K562 (cell line): Measurements from ENCODE around the gene DHX40. TPM values are rescaled to one million over a fixed set of nuclear protein-coding genes. Genes with fewer than 3 reads are reported as not detected.

Source experiments
- ATAC-seq: fragments of 200-7000 bp; cut with Tn5 transposase; 3 replicates; pipeline ENCODE4 v1.9.1; 2020; ENCODE audit warnings: moderate library complexity
- BruUV-seq: library from RNA; stranded (reverse); fragments of 400-500 nt; replicated peaks from 2 replicates; lab custom pipeline; 2021; lab: Mats Ljungman, UMichigan
- CTCF ChIA-PET: fragments of 300-600 bp; formaldehyde crosslinking; extraction: SDS; loops from one replicate; lab custom pipeline; 2021; ENCODE audit warnings: low intra/inter-chr PET ratio; lab: Yijun Ruan, JAX
- POLR2A ChIA-PET: fragments of 300-600, 350-650 bp; sonication (Branson Sonifier 250); formaldehyde crosslinking; extraction: SDS; loops from one replicate; lab custom pipeline; 2021; ENCODE audit warnings: antibody characterized with exemption, inconsistent platforms; lab: Yijun Ruan, JAX
- DNase-seq, 4 experiments: peaks; one replicate each; pipeline versions ENCODE4 v3.0.0 to v3.0.0-alpha.2; 2011 to 2018; ENCODE audit warnings: low spot score in 3 of 4, mixed read lengths in 3 of 4; ENCODE audit errors: extremely low read depth in 1 of 4
- FAIRE-seq: peaks from 2 replicates; lab custom pipeline; 2011; peaks lifted over from hg19 to GRCh38; lab: Jason Lieb, UNC
- H2AFZ ChIP-seq: 2 replicates; pipeline ENCODE4 v1.6.0; 2011; ENCODE audit warnings: low read depth, low read length, control low read depth, inconsistent platforms
- H3K27ac ChIP-seq: fragments of 200-600 bp; 3 replicates; pipeline ENCODE4 v1.8.0; 2011; ENCODE audit warnings: low read depth, mild to moderate bottlenecking, control low read depth, inconsistent platforms, low read length, moderate library complexity, mixed read lengths; ENCODE audit errors: extremely low read depth
- H3K27me3 ChIP-seq, 2 experiments: fragments of 300-600 bp in 1 of 2; 2 replicates in 1 of 2; 3 replicates in 1 of 2; pipeline versions ENCODE4 v1.6.0 to v1.8.0; 2011; ENCODE audit warnings: inconsistent platforms in 2 of 2, low read length in 2 of 2, mild to moderate bottlenecking in 1 of 2, mixed read lengths in 1 of 2, moderate library complexity in 1 of 2; ENCODE audit not compliant: control insufficient read depth in 2 of 2, insufficient read depth in 2 of 2
- H3K36me3 ChIP-seq: fragments of 300-600 bp; 3 replicates; pipeline ENCODE4 v1.8.0; 2011; ENCODE audit warnings: mild to moderate bottlenecking, low read length, inconsistent platforms; ENCODE audit not compliant: control insufficient read depth, insufficient read depth
- H3K4me1 ChIP-seq, 2 experiments: fragments of 200-600 bp in 1 of 2; replicated peaks in 1 of 2; 2 replicates in 1 of 2; 3 replicates in 1 of 2; pipeline versions ENCODE4 v1.5.1 to v1.8.0; 2011; ENCODE audit warnings: inconsistent platforms in 2 of 2, low read length in 2 of 2, mild to moderate bottlenecking in 1 of 2, mixed read lengths in 1 of 2, moderate library complexity in 1 of 2; ENCODE audit not compliant: control insufficient read depth in 2 of 2, insufficient read depth in 2 of 2
- H3K4me2 ChIP-seq: 2 replicates; pipeline ENCODE4 v1.6.1; 2011; ENCODE audit warnings: low read length, control low read depth, inconsistent platforms, mixed read lengths; ENCODE audit not compliant: insufficient read depth
- H3K4me3 ChIP-seq: fragments of 200-600 bp; sonication (generic), shearing (Covaris generic); 2 replicates; pipeline ENCODE4 v1.5.1; 2016; ENCODE audit warnings: control low read depth, inconsistent platforms
- H3K79me2 ChIP-seq: fragments of 200-600 bp; 3 replicates; pipeline ENCODE4 v1.8.0; 2011; ENCODE audit warnings: low read length, inconsistent platforms; ENCODE audit not compliant: control insufficient read depth, insufficient read depth
- H3K9ac ChIP-seq, 2 experiments: 2 replicates each; pipeline versions ENCODE4 v1.6.0 to v1.6.1; 2011; ENCODE audit warnings: low read depth in 2 of 2, low read length in 2 of 2, control low read depth in 1 of 2, inconsistent platforms in 1 of 2, mild to moderate bottlenecking in 1 of 2, mixed read lengths in 1 of 2; ENCODE audit not compliant: insufficient read depth in 1 of 2
- H3K9me1 ChIP-seq: one replicate; pipeline ENCODE4 v1.6.0; 2011; ENCODE audit warnings: inconsistent platforms, mild to moderate bottlenecking, low read length, moderate library complexity; ENCODE audit not compliant: control insufficient read depth, insufficient read depth
- H3K9me3 ChIP-seq: replicated peaks from 2 replicates; pipeline ENCODE4 v1.5.1; 2011; ENCODE audit warnings: low read depth, low read length, inconsistent platforms; ENCODE audit not compliant: control insufficient read depth, insufficient read depth
- H4K20me1 ChIP-seq: replicated peaks from 2 replicates; pipeline ENCODE4 v1.6.1; 2011; ENCODE audit warnings: low read length, inconsistent platforms, mixed read lengths; ENCODE audit not compliant: control insufficient read depth, insufficient read depth
- HMG20B ChIP-seq: fragments of 250-450 bp; sonication (Bioruptor Pico); IDR thresholded peaks from 2 replicates; pipeline ENCODE4 v1.5.0; 2021; ENCODE audit warnings: mild to moderate bottlenecking
- KDM2B ChIP-seq: fragments of 250-450 bp; sonication (Bioruptor Pico); IDR thresholded peaks from 2 replicates; pipeline ENCODE4 v1.8.0; 2021; ENCODE audit warnings: mild to moderate bottlenecking, moderate library complexity
- NBN ChIP-seq: fragments of 450-650 bp; IDR thresholded peaks from 2 replicates; pipeline ENCODE4 v1.6.1; 2016; ENCODE audit warnings: low read depth, mild to moderate bottlenecking
- POLR3A ChIP-seq: IDR thresholded peaks from 2 replicates; pipeline ENCODE4 v1.6.1; 2011; ENCODE audit warnings: borderline replicate concordance, mild to moderate bottlenecking, moderate library complexity; ENCODE audit not compliant: insufficient read length, insufficient read depth; ENCODE audit errors: extremely low read depth
- RFX7 ChIP-seq: fragments of 250-450 bp; sonication (Bioruptor Pico); IDR thresholded peaks from 2 replicates; pipeline ENCODE4 v1.5.1; 2021; ENCODE audit warnings: mild to moderate bottlenecking
- YY1 ChIP-seq, 3 experiments: IDR thresholded peaks; 2 replicates each; pipeline ENCODE4 v1.6.1; 2011; ENCODE audit warnings: low read length in 2 of 3, mild to moderate bottlenecking in 2 of 3, moderate library complexity in 2 of 3, borderline replicate concordance in 1 of 3, control low read depth in 1 of 3, low read depth in 1 of 3; ENCODE audit not compliant: insufficient read depth in 3 of 3, insufficient replicate concordance in 2 of 3, control insufficient read depth in 1 of 3, insufficient read length in 1 of 3; ENCODE audit errors: extremely low read depth in 1 of 3
- ZFP30 ChIP-seq: fragments of 250-450 bp; sonication (Bioruptor Pico); IDR thresholded peaks from 2 replicates; pipeline ENCODE4 v1.8.0; 2022; ENCODE audit warnings: moderate library complexity, mild to moderate bottlenecking, inconsistent platforms, borderline replicate concordance
- WGBS: fragments of 100-300 bp; shearing (Covaris generic); methylation state at CpG from one replicate; pipeline ENCODE4 v1.1.6; 2016; ENCODE audit warnings: low coverage, mixed read lengths; ENCODE audit not compliant: insufficient coverage; ENCODE audit errors: missing lambda C conversion rate; 5-methylcytosine and 5-hydroxymethylcytosine counted together
- in situ Hi-C: fragments of 300-500 bp; cut with MboI; formaldehyde crosslinking; loops from 4 replicates; pipeline ENCODE4 v1.15.0; 2018; ENCODE audit warnings: inconsistent platforms, mixed read lengths
- intact Hi-C: fragments of 100-400 bp; cut with micrococcal nuclease; formaldehyde crosslinking; loops from 2 replicates; pipeline ENCODE4 v1.14.2; 2022
- polyA plus RNA-seq, 8 experiments: library from polyadenylated mRNA; depleted of rRNA in 4 of 8; stranded (reverse) in 5 of 8; unstranded in 3 of 8; fragments of >200 nt; fragmentation: Nextera tagmentation in 2 of 8; fragmentation: Illumina TruSeq in 1 of 8; extraction: Ambion mirVana in 2 of 8; extraction: Trizol in 1 of 8; gene quantifications; 2 replicates each; pipeline versions ENCODE4 v1.2.1 to v1.2.3, GENCODE V29; 2011 to 2014; ENCODE audit warnings: inconsistent platforms in 1 of 8, missing spikeins in 1 of 8
- total RNA-seq, 7 experiments: library from RNA; depleted of rRNA in 6 of 7; stranded (reverse); fragments of >200 nt in 6 of 7; fragmentation: Illumina TruSeq in 2 of 7; extraction: Trizol in 2 of 7; gene quantifications; 2 replicates each; pipeline versions ENCODE4 v1.2.1 to v1.2.3, GENCODE V29; 2011 to 2021; ENCODE audit warnings: low replicate concordance in 1 of 7
- TF ChIP-seq, protein P1 (sequence below), 2 experiments: fragments of 150-350 bp in 1 of 2; IDR thresholded peaks; 2 replicates each; pipeline ENCODE4 v1.6.1; 2012 to 2016; ENCODE audit warnings: low read depth in 2 of 2, low read length in 2 of 2, mild to moderate bottlenecking in 1 of 2, moderate library complexity in 1 of 2
- TF ChIP-seq, protein P2 (sequence below): fragments of 450-650 bp; formaldehyde crosslinking; IDR thresholded peaks from 2 replicates; pipeline ENCODE4 v1.4.0; 2022; ENCODE audit warnings: missing genetic modification characterization
- TF ChIP-seq, protein P3 (sequence below): fragments of 450-650 bp; IDR thresholded peaks from 2 replicates; pipeline ENCODE4 v1.7.1; 2018; ENCODE audit warnings: mild to moderate bottlenecking, low read depth; ENCODE audit not compliant: partially characterized antibody
- TF ChIP-seq, protein P4 (sequence below): sonication (generic); formaldehyde crosslinking; IDR thresholded peaks from 2 replicates; pipeline ENCODE4 v1.8.0; 2022; ENCODE audit warnings: mild to moderate bottlenecking, missing genetic modification reagents, borderline replicate concordance

DHX40 gene
- total and polyA plus RNA-seq, 9 of the 15 experiments (the other 6 are each of a cell fraction or from before 2014, with no cell fraction given): 7.2 to 38.6 (median 18.7) TPM

DNA sequence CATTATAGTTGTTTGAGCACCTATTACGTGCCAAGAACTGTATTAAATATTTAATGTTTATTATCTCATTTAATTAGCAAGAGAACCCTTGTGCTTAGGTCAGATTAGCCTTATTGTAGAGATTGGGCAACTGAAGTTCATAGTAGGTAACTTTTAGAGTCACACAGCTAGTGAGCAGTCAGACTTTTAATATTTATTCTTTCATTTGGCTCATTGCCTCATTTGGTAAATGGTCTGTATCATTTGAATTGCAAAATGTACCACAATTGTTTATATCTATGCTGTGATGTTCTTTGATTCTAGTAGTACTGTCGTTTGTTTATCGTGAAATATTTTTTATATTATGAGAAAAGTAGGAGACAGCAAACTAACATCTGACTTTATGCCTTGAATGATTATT, 61.9 kb downstream of the DHX40 start:
- Histone ChIP-seq H3K4me2 (no peak overlapping the region), H3K27ac (no peak overlapping the region), H3K79me2 (peaks cover 99% of the 10 kb centered on the region), H3K4me1 (peaks cover 23 to 30% of the 10 kb centered on the region in 2 experiments; a peak in 4 of 5 replicates), H3K9me3 (no peaks in the 10 kb centered on the region), H3K27me3 (no peaks in the 10 kb centered on the region), H3K9me1 (no peaks in the 10 kb centered on the region), H3K4me3 (no peak overlapping the region), H2AFZ (no peak overlapping the region), H4K20me1 (peaks cover 46% of the 10 kb centered on the region), H3K9ac (no peak overlapping the region), H3K36me3 (peaks cover 81% of the 10 kb centered on the region)
- DNase-seq (no peak), ATAC-seq (no peak), FAIRE-seq (no peak)
- ChIA-PET POLR2A (no interaction called here), CTCF (no interaction called here)
- WGBS: 94% methylated on average over 3 of the region's 3 CpGs
- in situ Hi-C loops: no loop called here
- intact Hi-C loops: no loop called here
- BruUV-seq: no TSS peak
- TF ChIP-seq KDM2B (CRISPR knock-in tag) (no peak), POLR3A (no peak), HMG20B (CRISPR knock-in tag) (no peak), ZFP30 (no peak), YY1 (IDR thresholded peaks at IDR 0.05; ENCODE audit: borderline replicate concordance in 1 of 3, control insufficient read depth in 1 of 3, extremely low read depth in 1 of 3, insufficient read depth in 3 of 3, insufficient read length in 1 of 3, insufficient replicate concordance in 2 of 3, low read depth in 1 of 3, low read length in 2 of 3) (no peak), NBN (no peak), RFX7 (CRISPR knock-in tag) (no peak)
- TF ChIP-seq, protein P1, sequence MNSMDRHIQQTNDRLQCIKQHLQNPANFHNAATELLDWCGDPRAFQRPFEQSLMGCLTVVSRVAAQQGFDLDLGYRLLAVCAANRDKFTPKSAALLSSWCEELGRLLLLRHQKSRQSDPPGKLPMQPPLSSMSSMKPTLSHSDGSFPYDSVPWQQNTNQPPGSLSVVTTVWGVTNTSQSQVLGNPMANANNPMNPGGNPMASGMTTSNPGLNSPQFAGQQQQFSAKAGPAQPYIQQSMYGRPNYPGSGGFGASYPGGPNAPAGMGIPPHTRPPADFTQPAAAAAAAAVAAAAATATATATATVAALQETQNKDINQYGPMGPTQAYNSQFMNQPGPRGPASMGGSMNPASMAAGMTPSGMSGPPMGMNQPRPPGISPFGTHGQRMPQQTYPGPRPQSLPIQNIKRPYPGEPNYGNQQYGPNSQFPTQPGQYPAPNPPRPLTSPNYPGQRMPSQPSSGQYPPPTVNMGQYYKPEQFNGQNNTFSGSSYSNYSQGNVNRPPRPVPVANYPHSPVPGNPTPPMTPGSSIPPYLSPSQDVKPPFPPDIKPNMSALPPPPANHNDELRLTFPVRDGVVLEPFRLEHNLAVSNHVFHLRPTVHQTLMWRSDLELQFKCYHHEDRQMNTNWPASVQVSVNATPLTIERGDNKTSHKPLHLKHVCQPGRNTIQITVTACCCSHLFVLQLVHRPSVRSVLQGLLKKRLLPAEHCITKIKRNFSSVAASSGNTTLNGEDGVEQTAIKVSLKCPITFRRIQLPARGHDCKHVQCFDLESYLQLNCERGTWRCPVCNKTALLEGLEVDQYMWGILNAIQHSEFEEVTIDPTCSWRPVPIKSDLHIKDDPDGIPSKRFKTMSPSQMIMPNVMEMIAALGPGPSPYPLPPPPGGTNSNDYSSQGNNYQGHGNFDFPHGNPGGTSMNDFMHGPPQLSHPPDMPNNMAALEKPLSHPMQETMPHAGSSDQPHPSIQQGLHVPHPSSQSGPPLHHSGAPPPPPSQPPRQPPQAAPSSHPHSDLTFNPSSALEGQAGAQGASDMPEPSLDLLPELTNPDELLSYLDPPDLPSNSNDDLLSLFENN (IDR thresholded peaks at IDR 0.05; ENCODE audit: low read depth in 2 of 2, low read length in 2 of 2): no peak
- TF ChIP-seq, protein P2, sequence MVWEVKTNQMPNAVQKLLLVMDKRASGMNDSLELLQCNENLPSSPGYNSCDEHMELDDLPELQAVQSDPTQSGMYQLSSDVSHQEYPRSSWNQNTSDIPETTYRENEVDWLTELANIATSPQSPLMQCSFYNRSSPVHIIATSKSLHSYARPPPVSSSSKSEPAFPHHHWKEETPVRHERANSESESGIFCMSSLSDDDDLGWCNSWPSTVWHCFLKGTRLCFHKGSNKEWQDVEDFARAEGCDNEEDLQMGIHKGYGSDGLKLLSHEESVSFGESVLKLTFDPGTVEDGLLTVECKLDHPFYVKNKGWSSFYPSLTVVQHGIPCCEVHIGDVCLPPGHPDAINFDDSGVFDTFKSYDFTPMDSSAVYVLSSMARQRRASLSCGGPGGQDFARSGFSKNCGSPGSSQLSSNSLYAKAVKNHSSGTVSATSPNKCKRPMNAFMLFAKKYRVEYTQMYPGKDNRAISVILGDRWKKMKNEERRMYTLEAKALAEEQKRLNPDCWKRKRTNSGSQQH (CRISPR knock-in tag): no peak
- TF ChIP-seq, protein P3, sequence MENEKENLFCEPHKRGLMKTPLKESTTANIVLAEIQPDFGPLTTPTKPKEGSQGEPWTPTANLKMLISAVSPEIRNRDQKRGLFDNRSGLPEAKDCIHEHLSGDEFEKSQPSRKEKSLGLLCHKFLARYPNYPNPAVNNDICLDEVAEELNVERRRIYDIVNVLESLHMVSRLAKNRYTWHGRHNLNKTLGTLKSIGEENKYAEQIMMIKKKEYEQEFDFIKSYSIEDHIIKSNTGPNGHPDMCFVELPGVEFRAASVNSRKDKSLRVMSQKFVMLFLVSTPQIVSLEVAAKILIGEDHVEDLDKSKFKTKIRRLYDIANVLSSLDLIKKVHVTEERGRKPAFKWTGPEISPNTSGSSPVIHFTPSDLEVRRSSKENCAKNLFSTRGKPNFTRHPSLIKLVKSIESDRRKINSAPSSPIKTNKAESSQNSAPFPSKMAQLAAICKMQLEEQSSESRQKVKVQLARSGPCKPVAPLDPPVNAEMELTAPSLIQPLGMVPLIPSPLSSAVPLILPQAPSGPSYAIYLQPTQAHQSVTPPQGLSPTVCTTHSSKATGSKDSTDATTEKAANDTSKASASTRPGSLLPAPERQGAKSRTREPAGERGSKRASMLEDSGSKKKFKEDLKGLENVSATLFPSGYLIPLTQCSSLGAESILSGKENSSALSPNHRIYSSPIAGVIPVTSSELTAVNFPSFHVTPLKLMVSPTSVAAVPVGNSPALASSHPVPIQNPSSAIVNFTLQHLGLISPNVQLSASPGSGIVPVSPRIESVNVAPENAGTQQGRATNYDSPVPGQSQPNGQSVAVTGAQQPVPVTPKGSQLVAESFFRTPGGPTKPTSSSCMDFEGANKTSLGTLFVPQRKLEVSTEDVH: no peak
- TF ChIP-seq, protein P4, sequence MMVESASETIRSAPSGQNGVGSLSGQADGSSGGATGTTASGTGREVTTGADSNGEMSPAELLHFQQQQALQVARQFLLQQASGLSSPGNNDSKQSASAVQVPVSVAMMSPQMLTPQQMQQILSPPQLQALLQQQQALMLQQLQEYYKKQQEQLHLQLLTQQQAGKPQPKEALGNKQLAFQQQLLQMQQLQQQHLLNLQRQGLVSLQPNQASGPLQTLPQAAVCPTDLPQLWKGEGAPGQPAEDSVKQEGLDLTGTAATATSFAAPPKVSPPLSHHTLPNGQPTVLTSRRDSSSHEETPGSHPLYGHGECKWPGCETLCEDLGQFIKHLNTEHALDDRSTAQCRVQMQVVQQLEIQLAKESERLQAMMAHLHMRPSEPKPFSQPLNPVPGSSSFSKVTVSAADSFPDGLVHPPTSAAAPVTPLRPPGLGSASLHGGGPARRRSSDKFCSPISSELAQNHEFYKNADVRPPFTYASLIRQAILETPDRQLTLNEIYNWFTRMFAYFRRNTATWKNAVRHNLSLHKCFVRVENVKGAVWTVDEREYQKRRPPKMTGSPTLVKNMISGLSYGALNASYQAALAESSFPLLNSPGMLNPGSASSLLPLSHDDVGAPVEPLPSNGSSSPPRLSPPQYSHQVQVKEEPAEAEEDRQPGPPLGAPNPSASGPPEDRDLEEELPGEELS (CRISPR knock-in tag): no peak
